MM.1S (cell line): ENCODE data around the gene FAM120B.
"Not testable (repeated sequence)": the region's sequence is repeated elsewhere in the genome, so short reads cannot be mapped to it uniquely, and the experiment has no call there.

ENCODE experiments used
- DNase-seq: peaks from one replicate; pipeline ENCODE4 v3.0.0-alpha.2; 2015
- H2AFZ ChIP-seq: fragments of 300-600 bp; sonication (generic); 2 replicates; pipeline ENCODE4 v1.6.0; 2016; ENCODE audit warnings: antibody characterized with exemption, low read length
- H3F3A ChIP-seq: fragments of 300-600 bp; sonication (generic); 2 replicates; pipeline ENCODE4 v1.6.1; 2016; ENCODE audit warnings: mild to moderate bottlenecking, antibody characterized with exemption, low read length, moderate library complexity, mixed read lengths; ENCODE audit not compliant: insufficient read depth
- H3K27ac ChIP-seq: fragments of 300-600 bp; sonication (generic); 2 replicates; pipeline ENCODE4 v1.5.1; 2016; ENCODE audit warnings: mild to moderate bottlenecking, low read length
- H3K27me3 ChIP-seq: fragments of 300-600 bp; sonication (generic); replicated peaks from 2 replicates; pipeline ENCODE4 v1.6.0; 2016; ENCODE audit warnings: low read length; ENCODE audit not compliant: insufficient read depth
- H3K36me3 ChIP-seq: fragments of 300-600 bp; sonication (generic); replicated peaks from 2 replicates; pipeline ENCODE4 v1.6.1; 2016; ENCODE audit warnings: mild to moderate bottlenecking, low read length, mixed read lengths; ENCODE audit not compliant: insufficient read depth
- H3K4me1 ChIP-seq: fragments of 300-600 bp; sonication (generic); 2 replicates; pipeline ENCODE4 v1.6.1; 2016; ENCODE audit warnings: low read length, mixed read lengths
- H3K4me2 ChIP-seq: fragments of 300-600 bp; sonication (generic); 2 replicates; pipeline ENCODE4 v1.6.0; 2016; ENCODE audit warnings: low read depth, low read length
- H3K4me3 ChIP-seq: fragments of 300-600 bp; sonication (generic); 2 replicates; pipeline ENCODE4 v1.5.1; 2016; ENCODE audit warnings: low read length, mixed read lengths
- H3K79me2 ChIP-seq: fragments of 300-600 bp; sonication (generic); 2 replicates; pipeline ENCODE4 v1.6.1; 2016; ENCODE audit warnings: mixed run types, low read length, mixed read lengths
- H3K9ac ChIP-seq: fragments of 300-600 bp; sonication (generic); 2 replicates; pipeline ENCODE4 v1.6.1; 2016; ENCODE audit warnings: low read length, mixed read lengths
- H3K9me2 ChIP-seq: fragments of 300-600 bp; sonication (generic); replicated peaks from 2 replicates; pipeline ENCODE4 v1.6.1; 2016; ENCODE audit warnings: mild to moderate bottlenecking, low read length, mixed read lengths; ENCODE audit not compliant: insufficient read depth
- H3K9me3 ChIP-seq: fragments of 300-600 bp; sonication (generic); replicated peaks from 2 replicates; pipeline ENCODE4 v1.6.1; 2016; ENCODE audit warnings: mild to moderate bottlenecking, low read length, mixed read lengths; ENCODE audit not compliant: insufficient read depth
- H4K20me1 ChIP-seq: fragments of 300-600 bp; sonication (generic); 2 replicates; pipeline ENCODE4 v1.6.1; 2016; ENCODE audit warnings: mild to moderate bottlenecking, low read length, moderate library complexity, mixed read lengths; ENCODE audit not compliant: insufficient read depth
- EZH2 ChIP-seq: fragments of 300-600 bp; sonication (generic); optimal IDR thresholded peaks from 2 replicates; pipeline ENCODE3; 2017; ENCODE audit warnings: low read depth, mild to moderate bottlenecking, antibody characterized with exemption, low read length, mixed read lengths
- EZH2phosphoT487 ChIP-seq: fragments of 300-600 bp; sonication (generic); IDR thresholded peaks from 2 replicates; pipeline ENCODE4 v1.6.1; 2018; ENCODE audit warnings: antibody characterized with exemption, low read length
- TF ChIP-seq, protein P1 (sequence below): fragments of 300-600 bp; sonication (generic); IDR thresholded peaks from 2 replicates; pipeline ENCODE4 v1.5.1; 2016; ENCODE audit warnings: antibody characterized with exemption, low read length, mixed read lengths

FAM120B gene

DNA sequence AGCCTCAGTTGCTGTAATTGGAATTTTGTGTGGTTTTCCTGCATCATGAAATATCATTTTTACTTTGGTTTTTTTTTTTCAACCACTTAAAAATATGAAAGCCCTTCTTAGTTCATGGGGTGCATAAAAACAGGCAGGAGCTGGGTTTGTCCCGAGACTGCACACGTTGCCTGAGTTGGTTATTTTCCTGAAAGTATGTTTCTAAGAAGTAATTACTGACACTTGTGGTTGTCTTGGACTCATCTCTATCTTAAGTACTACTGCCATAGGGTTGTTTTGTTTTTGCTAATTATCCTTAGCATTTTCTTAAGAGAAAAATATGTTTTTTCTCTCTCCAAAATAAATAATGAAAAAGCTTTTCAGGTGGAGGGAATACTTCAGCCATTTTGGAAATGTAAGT is 40.1 kb downstream of the FAM120B start:
- H3K9ac ChIP-seq, result no peak overlapping the region
- no peaks in the 10 kb centered on the region for H4K20me1 ChIP-seq
- DNase-seq, result no peak
- no peak for TF ChIP-seq EZH2
- TF ChIP-seq EZH2phosphoT487, result no peak
- TF ChIP-seq, protein P1, sequence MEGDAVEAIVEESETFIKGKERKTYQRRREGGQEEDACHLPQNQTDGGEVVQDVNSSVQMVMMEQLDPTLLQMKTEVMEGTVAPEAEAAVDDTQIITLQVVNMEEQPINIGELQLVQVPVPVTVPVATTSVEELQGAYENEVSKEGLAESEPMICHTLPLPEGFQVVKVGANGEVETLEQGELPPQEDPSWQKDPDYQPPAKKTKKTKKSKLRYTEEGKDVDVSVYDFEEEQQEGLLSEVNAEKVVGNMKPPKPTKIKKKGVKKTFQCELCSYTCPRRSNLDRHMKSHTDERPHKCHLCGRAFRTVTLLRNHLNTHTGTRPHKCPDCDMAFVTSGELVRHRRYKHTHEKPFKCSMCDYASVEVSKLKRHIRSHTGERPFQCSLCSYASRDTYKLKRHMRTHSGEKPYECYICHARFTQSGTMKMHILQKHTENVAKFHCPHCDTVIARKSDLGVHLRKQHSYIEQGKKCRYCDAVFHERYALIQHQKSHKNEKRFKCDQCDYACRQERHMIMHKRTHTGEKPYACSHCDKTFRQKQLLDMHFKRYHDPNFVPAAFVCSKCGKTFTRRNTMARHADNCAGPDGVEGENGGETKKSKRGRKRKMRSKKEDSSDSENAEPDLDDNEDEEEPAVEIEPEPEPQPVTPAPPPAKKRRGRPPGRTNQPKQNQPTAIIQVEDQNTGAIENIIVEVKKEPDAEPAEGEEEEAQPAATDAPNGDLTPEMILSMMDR, result no peak
- H3K4me2 ChIP-seq, result no peak overlapping the region
- H3K4me3 ChIP-seq, result no peak overlapping the region
- H3F3A ChIP-seq, result no peaks in the 10 kb centered on the region
- no peaks in the 10 kb centered on the region for H3K9me3 ChIP-seq
- H3K27ac ChIP-seq, result no peak overlapping the region
- no peaks in the 10 kb centered on the region for H3K9me2 ChIP-seq
- no peaks in the 10 kb centered on the region for H3K27me3 ChIP-seq
- no peaks in the 10 kb centered on the region for H3K4me1 ChIP-seq
- H3K36me3 ChIP-seq, result no peaks in the 10 kb centered on the region; the same call in 1 of the 2 replicates
- no peak overlapping the region for H2AFZ ChIP-seq
- H3K79me2 ChIP-seq, result no peaks in the 10 kb centered on the region

DNA sequence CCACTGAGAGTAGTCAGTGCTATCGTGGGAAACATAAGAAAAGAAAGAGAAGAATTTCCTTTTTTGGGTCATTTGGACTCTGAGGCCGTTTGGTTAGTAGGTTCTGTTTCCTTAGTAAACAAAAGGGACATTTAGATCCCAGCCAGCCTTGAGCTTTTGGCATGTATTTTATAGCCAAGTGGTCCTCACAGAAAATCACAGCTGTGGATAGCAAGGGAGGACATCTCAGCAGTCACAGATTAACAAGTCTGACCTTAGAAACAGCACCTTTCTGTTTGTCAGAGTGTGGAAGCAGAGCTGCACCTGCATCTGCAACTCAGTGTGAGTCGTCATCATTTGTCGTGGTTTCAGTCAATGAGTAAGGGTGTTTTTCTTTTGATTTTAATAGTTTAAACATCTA is 40.5 kb downstream of the FAM120B start:
- H2AFZ ChIP-seq, result no peak overlapping the region
- H3K27ac ChIP-seq, result no peak overlapping the region
- H3K79me2 ChIP-seq, result no peaks in the 10 kb centered on the region
- H3K27me3 ChIP-seq, result no peaks in the 10 kb centered on the region
- no peaks in the 10 kb centered on the region for H3K9me2 ChIP-seq
- no peak overlapping the region for H3K9ac ChIP-seq
- H3K4me1 ChIP-seq, result no peaks in the 10 kb centered on the region
- no peaks in the 10 kb centered on the region; the same call in 1 of the 2 replicates for H3K36me3 ChIP-seq
- no peaks in the 10 kb centered on the region for H3K9me3 ChIP-seq
- no peaks in the 10 kb centered on the region for H3F3A ChIP-seq
- DNase-seq, result no peak
- H4K20me1 ChIP-seq, result no peaks in the 10 kb centered on the region
- no peak overlapping the region for H3K4me3 ChIP-seq
- no peak overlapping the region for H3K4me2 ChIP-seq
- no peak for TF ChIP-seq EZH2
- no peak for TF ChIP-seq EZH2phosphoT487

DNA sequence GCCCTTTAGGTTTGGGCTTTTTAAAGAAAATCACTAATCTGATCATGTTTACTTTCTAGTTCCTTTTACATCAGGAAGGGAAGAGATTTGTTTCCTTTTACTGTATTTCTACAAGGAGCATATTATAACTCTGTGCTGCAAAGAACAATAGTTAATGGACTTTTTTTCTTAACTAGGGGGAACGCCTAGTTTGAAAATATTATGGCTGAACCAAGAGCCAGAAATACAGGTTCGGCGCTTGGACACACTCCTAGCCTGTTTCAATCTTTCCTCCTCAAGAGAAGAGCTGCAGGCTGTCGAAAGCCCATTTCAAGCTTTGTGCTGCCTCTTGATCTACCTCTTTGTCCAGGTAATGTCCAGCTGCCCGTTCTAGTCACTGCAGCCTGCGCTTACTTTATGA is 41.4 kb downstream of the FAM120B start:
- no peak overlapping the region for H3K9ac ChIP-seq
- no peak overlapping the region for H3K4me2 ChIP-seq
- H3F3A ChIP-seq, result no peaks in the 10 kb centered on the region
- no peak overlapping the region for H2AFZ ChIP-seq
- no peak overlapping the region for H3K27ac ChIP-seq
- H3K27me3 ChIP-seq, result no peaks in the 10 kb centered on the region
- no peaks in the 10 kb centered on the region; the same call in 1 of the 2 replicates for H3K36me3 ChIP-seq
- no peaks in the 10 kb centered on the region for H3K4me1 ChIP-seq
- no peak overlapping the region for H3K4me3 ChIP-seq
- H3K9me3 ChIP-seq, result no peaks in the 10 kb centered on the region
- no peak for DNase-seq
- no peak for TF ChIP-seq EZH2phosphoT487
- no peak for TF ChIP-seq EZH2
- TF ChIP-seq, protein P1, result no peak
- H3K9me2 ChIP-seq, result no peaks in the 10 kb centered on the region
- no peaks in the 10 kb centered on the region for H3K79me2 ChIP-seq
- no peaks in the 10 kb centered on the region for H4K20me1 ChIP-seq

DNA sequence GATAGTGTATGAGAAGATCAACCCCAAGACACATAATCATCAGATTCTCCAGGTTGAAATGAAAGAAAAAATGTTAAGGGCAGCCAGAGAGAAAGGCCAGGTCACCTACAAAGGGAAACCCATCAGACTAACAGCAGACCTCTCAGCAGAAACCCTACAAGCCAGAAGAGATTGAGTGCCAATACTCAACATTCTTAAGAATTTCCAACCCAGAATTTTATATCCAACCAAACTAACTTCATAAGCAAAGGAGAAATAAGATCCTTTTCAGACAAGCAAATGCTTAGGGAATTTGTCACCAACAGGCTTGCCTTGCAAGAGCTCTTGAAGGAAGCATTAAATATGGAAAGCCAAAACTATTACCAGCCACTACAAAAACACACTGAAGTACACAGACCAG is 44.9 kb downstream of the FAM120B start:
- H3K9me2 ChIP-seq, H3K9me3 ChIP-seq, H3K9ac ChIP-seq, H3F3A ChIP-seq, H3K4me1 ChIP-seq, H4K20me1 ChIP-seq, H3K79me2 ChIP-seq, H3K27me3 ChIP-seq, DNase-seq, H3K27ac ChIP-seq, H3K4me2 ChIP-seq, H3K4me3 ChIP-seq, H2AFZ ChIP-seq, H3K36me3 ChIP-seq: not testable (repeated sequence)

DNA sequence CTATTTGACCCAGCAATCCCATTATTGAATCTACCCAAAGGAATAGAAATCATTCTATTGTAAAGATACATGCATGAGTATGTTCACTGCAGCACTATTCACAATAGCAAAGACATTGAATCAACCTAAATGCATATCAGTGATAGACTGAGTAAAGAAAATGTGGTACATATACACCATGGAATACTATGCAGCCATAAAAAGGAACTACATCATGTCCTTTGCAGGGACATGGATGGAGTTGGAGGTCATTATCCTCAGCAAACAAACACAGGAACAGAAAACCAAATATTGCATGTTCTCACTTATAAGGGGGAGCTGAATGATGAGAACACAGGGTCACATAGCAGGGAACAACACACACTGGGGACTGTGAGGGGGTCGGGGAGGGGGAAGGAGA is 48.6 kb downstream of the FAM120B start:
- H3F3A ChIP-seq, H4K20me1 ChIP-seq, H3K27me3 ChIP-seq, H3K9ac ChIP-seq, H3K9me2 ChIP-seq, H3K79me2 ChIP-seq, H3K36me3 ChIP-seq, H3K9me3 ChIP-seq, H3K27ac ChIP-seq, DNase-seq, H3K4me2 ChIP-seq, H2AFZ ChIP-seq, H3K4me1 ChIP-seq, H3K4me3 ChIP-seq: not testable (repeated sequence)
